Activated T-helper 2 cell treated with anti-CD3 and anti-CD28 coated beads, Interferon-gamma antibody, Interleukin-2, Interleukin-4, amounts not matched to agents 10 μg/mL and 5 μg/mL and 100 μg/mL, durations not matched to agents 14 hours and 24 hours and 36 hours (primary cell): Measurements from ENCODE around the gene APOBEC4. TPM values are rescaled to one million over a fixed set of nuclear protein-coding genes. Genes with fewer than 3 reads are reported as not detected.

Experiments used
- DNase-seq: peaks from one replicate; pipeline ENCODE4 v3.0.0; 2021; ENCODE audit warnings: low spot score
- H3K27ac Mint-ChIP-seq: one replicate; pipeline ENCODE4 v1.8.0; 2021; ENCODE audit warnings: mixed read lengths
- H3K27me3 Mint-ChIP-seq: one replicate; pipeline ENCODE4 v1.8.0; 2021; ENCODE audit warnings: low read depth, mixed read lengths
- H3K36me3 Mint-ChIP-seq: one replicate; pipeline ENCODE4 v1.8.0; 2021; ENCODE audit warnings: low read depth, mixed read lengths
- H3K4me1 Mint-ChIP-seq: one replicate; pipeline ENCODE4 v1.8.0; 2021; ENCODE audit warnings: low read depth, mixed read lengths
- H3K4me3 Mint-ChIP-seq: one replicate; pipeline ENCODE4 v1.8.0; 2021; ENCODE audit warnings: low read depth, mild to moderate bottlenecking, moderate library complexity, mixed read lengths
- H3K9me3 Mint-ChIP-seq: one replicate; pipeline ENCODE4 v1.8.0; 2021; ENCODE audit warnings: mixed read lengths
- intact Hi-C: fragments of 100-400 bp; cut with micrococcal nuclease; formaldehyde crosslinking; loops from one replicate; pipeline ENCODE4 v1.15.1; 2023
- total RNA-seq: library from RNA; stranded (reverse); gene quantifications from 2 replicates; pipeline ENCODE4 v1.2.3, GENCODE V29; 2022

APOBEC4 gene
- total RNA-seq = not detected in 2 replicates

GRCh38 chr1:183652547-183653461 is at the start of gene APOBEC4:
TSS of gene APOBEC4 (minus strand) at chr1:183653316. CDS start at chr1:183648781, 4,535 bp downstream.
- no peak for DNase-seq

GRCh38 chr1:183702813-183703198 is 49.7 kb upstream of the APOBEC4 start:
- no peak for DNase-seq
- Mint-ChIP-seq H3K9me3 (no peaks in the 10 kb centered on the region), H3K27ac (no peak overlapping the region), H3K4me3 (no peak overlapping the region), H3K36me3 (no peaks in the 10 kb centered on the region), H3K27me3 (no peaks in the 10 kb centered on the region), H3K4me1 (peaks cover 9% of the 10 kb centered on the region)
- intact Hi-C loops = no loop called here

More at GRCh38 chr1:183652547-183653461, at the start of gene APOBEC4:
- intact Hi-C loops = loop anchor here (1.0 to 5.0 kb wide), 4 partner anchors 20 to 508 kb away; partner anchors contain the start of gene TSEN15
- no peak within 1 kb of the TSS for H3K4me3 Mint-ChIP-seq
- no peaks in the 10 kb centered on the region for H3K27me3 Mint-ChIP-seq
- H3K4me1 Mint-ChIP-seq = peaks cover 38% of the 10 kb centered on the region
- no peaks in the 10 kb centered on the region for H3K36me3 Mint-ChIP-seq
- H3K9me3 Mint-ChIP-seq = no peaks in the 10 kb centered on the region
- peak within 1 kb of the TSS; percentile 77 for H3K27ac Mint-ChIP-seq

DNA sequence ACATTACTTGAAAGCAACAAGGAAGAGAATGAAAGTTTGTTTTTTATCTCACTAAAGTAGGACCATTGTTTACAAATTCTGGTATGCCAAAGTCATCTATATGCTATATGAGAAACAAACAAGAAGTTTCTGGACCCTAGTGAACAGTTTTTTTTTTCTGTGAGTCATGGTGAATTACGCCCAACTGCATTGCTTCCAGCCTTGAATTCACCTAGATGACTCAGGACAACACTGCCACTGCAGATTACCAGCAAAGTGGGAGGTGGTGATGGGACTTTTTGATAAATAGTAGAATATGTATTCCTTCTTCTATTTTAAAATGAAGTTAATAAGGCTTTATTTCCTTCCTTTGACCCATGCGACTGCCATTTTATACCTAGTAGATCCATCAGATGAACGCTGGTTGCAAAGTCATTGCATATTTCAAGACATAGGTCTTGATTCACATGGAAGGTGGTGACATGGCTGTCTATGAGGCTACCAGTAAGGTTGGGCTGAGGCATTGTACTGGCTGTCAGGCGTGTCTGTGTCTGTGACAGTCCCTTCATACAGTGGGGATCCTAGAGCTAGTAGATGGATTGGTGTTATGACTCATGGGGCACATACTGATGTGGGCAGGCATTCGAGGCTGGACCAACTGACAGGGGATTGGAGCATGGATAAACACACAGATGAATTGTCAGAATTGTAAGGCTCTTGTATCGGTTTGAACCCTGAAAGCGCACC is 49.1 kb upstream of the APOBEC4 start:
- Mint-ChIP-seq H3K4me1 (peaks cover 9% of the 10 kb centered on the region), H3K9me3 (no peaks in the 10 kb centered on the region), H3K27me3 (no peaks in the 10 kb centered on the region), H3K4me3 (no peak overlapping the region), H3K27ac (no peak overlapping the region), H3K36me3 (no peaks in the 10 kb centered on the region)
- intact Hi-C loops = no loop called here
- DNase-seq = no peak

DNA sequence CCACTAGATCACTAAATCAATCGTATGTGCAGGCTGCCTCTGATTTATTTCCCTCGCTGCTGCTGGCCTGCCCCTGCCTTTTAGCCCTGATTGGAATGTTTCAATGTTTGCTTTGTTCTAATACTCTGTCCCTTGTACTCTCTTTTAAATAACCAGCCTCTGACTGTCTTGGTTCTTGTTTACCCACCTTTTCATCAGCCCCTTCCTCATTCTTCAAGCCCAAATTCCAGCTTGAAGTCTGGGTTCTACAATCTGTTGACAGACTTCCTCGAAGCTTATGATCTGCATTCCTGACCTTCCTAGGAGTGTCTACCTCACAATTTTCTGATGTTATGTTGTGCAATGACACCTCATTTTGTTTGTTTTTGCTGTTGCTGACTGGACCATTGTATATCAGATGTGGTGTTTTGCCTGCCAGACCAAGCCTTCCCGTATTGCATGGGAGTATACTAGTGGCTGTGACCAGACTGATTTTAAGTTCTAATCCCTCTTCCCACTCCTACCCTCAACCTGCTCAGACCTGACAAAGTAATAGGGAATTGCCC is 46.6 kb upstream of the APOBEC4 start:
- Mint-ChIP-seq H3K36me3 (no peaks in the 10 kb centered on the region), H3K27me3 (no peaks in the 10 kb centered on the region), H3K4me1 (peaks cover 9% of the 10 kb centered on the region), H3K27ac (no peak overlapping the region), H3K4me3 (no peak overlapping the region), H3K9me3 (no peaks in the 10 kb centered on the region)
- intact Hi-C loops = no loop called here
- DNase-seq = no peak

- Mint-ChIP-seq H3K36me3 (no peaks in the 10 kb centered on the region), H3K4me1 (peaks cover 10% of the 10 kb centered on the region), H3K27ac (no peak overlapping the region), H3K27me3 (no peaks in the 10 kb centered on the region), H3K9me3 (no peaks in the 10 kb centered on the region), H3K4me3 (no peak overlapping the region)
- intact Hi-C loops = no loop called here
- no peak for DNase-seq
These were observed 44.9 kb upstream of the APOBEC4 start for GRCh38 chr1:183697814-183698590.

GRCh38 chr1:183696981-183697380 is 43.9 kb upstream of the APOBEC4 start:
- Mint-ChIP-seq H3K27ac (no peak overlapping the region), H3K4me1 (peaks cover 8% of the 10 kb centered on the region), H3K9me3 (no peaks in the 10 kb centered on the region), H3K4me3 (no peak overlapping the region), H3K36me3 (no peaks in the 10 kb centered on the region), H3K27me3 (no peaks in the 10 kb centered on the region)
- intact Hi-C loops = no loop called here
- DNase-seq = no peak

GRCh38 chr1:183694755-183695154 is 41.6 kb upstream of the APOBEC4 start:
- H3K27ac Mint-ChIP-seq = no peak overlapping the region
- no peaks in the 10 kb centered on the region for H3K9me3 Mint-ChIP-seq
- H3K36me3 Mint-ChIP-seq = no peaks in the 10 kb centered on the region
- peaks cover 8% of the 10 kb centered on the region for H3K4me1 Mint-ChIP-seq
- no peaks in the 10 kb centered on the region for H3K27me3 Mint-ChIP-seq
- intact Hi-C loops = no loop called here
- H3K4me3 Mint-ChIP-seq = no peak overlapping the region
- no peak for DNase-seq

DNA sequence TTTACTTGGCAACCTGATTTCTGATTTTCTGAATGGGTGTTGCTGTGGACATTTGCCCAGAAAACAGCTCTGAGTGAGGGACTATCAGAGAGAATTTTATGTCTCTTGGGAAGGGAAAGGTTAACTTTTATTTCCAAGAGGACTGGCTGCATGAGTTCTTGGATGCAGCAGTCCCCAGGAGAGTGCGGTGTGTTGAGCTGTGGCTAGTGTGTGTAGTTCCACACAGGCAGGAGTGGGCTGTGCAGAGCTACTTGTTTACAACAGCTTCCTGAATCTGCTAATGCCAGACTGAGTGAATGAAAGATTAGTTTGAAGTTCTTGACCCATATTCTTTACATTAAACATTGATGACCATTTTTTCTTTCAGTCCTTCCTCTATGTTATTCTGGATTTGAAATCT is 41.0 kb upstream of the APOBEC4 start:
- Mint-ChIP-seq H3K4me3 (no peak overlapping the region), H3K27ac (no peak overlapping the region), H3K27me3 (no peaks in the 10 kb centered on the region), H3K36me3 (no peaks in the 10 kb centered on the region), H3K4me1 (peaks cover 8% of the 10 kb centered on the region), H3K9me3 (no peaks in the 10 kb centered on the region)
- no peak for DNase-seq
- intact Hi-C loops = no loop called here

GRCh38 chr1:183693521-183693920 is 40.4 kb upstream of the APOBEC4 start:
- no peak overlapping the region for H3K4me3 Mint-ChIP-seq
- H3K27me3 Mint-ChIP-seq = no peaks in the 10 kb centered on the region
- intact Hi-C loops = no loop called here
- no peaks in the 10 kb centered on the region for H3K36me3 Mint-ChIP-seq
- H3K9me3 Mint-ChIP-seq = no peaks in the 10 kb centered on the region
- no peak overlapping the region for H3K27ac Mint-ChIP-seq
- DNase-seq = no peak
- peaks cover 5% of the 10 kb centered on the region for H3K4me1 Mint-ChIP-seq

DNA sequence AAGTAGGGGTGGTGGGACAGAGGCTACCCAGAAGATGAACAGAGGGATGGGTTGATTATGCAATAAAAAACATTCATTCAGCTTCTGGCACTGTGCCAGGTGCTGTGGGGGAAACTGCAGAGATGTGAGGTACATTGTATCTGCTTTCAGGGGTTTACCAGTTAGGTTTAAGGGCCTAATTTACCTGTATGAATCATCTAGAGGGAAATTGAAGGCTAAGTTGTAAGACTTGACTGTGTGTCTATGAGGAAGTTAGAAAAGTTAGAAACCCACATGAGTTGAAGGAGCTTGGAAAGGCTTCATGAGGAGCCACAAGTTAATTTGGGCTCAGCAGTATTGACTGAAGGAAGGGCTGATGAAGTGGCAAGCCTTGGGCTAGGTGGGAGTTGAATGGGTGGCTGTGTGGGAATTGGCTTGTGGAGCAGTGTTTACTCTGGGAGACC is 36.7 kb upstream of the APOBEC4 start:
- intact Hi-C loops = no loop called here
- no peaks in the 10 kb centered on the region for H3K9me3 Mint-ChIP-seq
- DNase-seq = no peak
- H3K27me3 Mint-ChIP-seq = peaks cover 5% of the 10 kb centered on the region
- H3K4me3 Mint-ChIP-seq = no peak overlapping the region
- H3K27ac Mint-ChIP-seq = no peak overlapping the region
- H3K4me1 Mint-ChIP-seq = peaks cover 2% of the 10 kb centered on the region
- H3K36me3 Mint-ChIP-seq = no peaks in the 10 kb centered on the region

DNA sequence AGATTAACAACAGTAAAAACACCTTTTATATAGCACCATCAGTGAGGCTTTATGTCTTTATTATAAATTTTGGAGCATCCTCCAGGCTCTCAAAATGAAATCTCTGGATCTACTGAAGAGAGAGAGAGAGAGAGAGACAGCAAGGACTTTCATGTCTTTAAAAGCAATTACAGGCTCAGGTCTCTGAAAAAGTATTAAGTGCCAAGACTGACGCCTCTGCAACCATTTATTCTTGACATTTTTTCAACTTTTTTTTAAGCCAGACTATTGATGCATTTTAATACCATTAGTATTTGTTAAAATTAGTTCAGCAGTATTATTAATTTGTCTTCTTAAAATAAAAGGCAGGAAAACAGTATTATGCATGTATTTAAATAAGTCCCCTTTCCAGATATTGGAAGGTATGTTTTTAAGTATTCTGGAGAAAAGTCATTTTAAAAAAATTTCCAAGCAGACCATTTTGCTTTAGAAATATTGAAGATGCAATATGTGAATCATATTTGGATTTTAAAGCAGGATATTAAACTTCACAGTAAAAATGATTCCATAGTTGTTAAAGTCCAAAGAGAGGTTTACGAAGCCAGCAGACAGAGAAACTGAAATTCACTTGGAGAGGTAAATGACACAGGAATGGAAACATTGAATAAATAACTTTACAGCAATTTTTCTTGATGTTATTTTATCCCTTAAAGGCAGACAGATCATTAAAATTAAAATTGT is 35.4 kb upstream of the APOBEC4 start:
- H3K9me3 Mint-ChIP-seq = no peaks in the 10 kb centered on the region
- no peak for DNase-seq

More for the DNA sequence above, 35.4 kb upstream of the APOBEC4 start:
- no peak overlapping the region for H3K27ac Mint-ChIP-seq
- H3K36me3 Mint-ChIP-seq = no peaks in the 10 kb centered on the region
- peaks cover 10% of the 10 kb centered on the region for H3K27me3 Mint-ChIP-seq
- intact Hi-C loops = no loop called here
- H3K4me3 Mint-ChIP-seq = no peak overlapping the region
- H3K4me1 Mint-ChIP-seq = peaks cover 3% of the 10 kb centered on the region
